Stimulated activated CD8-positive, alpha-beta memory T cell treated with anti-CD3 and anti-CD28 coated beads, Interleukin-7, amount 100 ng/mL, for 1 hour (primary cell): ENCODE data around the gene CR2.
"Not testable (repeated sequence)": the region's sequence is repeated elsewhere in the genome, so short reads cannot be mapped to it uniquely, and the experiment has no call there.

Experiments
- DNase-seq, 2 donors: peaks; one replicate each; pipeline ENCODE4 v3.0.0-alpha.2; 2020; ENCODE audit warnings: low read depth in 2 of 2

The CR2 gene

DNA sequence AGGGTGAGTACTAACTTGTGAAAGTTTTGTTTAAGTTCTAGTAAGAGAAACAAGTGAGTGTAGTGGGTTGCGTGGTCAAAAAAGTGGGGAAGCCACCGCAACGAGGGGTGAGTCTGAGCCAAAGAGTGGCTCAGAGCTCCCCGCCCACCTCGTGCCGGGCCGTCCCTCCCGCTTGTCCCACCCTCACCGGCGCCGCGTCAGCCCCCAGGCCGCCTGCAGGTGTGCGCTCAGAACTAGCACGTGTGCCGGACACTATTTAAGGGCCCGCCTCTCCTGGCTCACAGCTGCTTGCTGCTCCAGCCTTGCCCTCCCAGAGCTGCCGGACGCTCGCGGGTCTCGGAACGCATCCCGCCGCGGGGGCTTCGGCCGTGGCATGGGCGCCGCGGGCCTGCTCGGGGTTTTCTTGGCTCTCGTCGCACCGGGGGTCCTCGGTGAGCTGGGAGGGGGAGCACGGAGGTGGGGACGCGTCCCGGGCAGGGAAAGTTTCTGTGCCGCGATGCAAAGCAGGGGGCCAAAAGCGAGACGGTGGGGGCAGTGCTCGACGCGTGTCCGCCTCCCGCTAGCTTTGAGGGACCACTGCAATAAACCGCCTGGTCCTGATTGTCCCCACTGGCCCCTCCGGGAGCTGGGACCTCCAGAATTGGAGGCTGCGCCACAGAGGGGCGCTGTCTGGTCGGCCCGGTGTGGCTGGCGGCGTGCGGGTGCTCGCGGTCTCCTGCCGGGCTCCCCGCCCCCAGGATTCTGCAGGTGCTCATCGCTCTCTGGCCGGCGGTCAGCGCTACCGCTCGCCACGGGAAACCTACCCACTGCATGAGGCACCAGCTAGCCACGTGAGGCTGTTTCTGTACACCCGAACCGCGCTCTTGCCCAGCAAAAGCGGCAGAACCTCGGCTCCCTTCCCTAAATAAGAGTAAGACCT is at the start of gene CR2:
CR2 (plus strand) TSS at position 283 of the 919 bp plus-strand sequence; CDS start at position 374, 91 bp downstream.
- DNase-seq = no peak

DNA sequence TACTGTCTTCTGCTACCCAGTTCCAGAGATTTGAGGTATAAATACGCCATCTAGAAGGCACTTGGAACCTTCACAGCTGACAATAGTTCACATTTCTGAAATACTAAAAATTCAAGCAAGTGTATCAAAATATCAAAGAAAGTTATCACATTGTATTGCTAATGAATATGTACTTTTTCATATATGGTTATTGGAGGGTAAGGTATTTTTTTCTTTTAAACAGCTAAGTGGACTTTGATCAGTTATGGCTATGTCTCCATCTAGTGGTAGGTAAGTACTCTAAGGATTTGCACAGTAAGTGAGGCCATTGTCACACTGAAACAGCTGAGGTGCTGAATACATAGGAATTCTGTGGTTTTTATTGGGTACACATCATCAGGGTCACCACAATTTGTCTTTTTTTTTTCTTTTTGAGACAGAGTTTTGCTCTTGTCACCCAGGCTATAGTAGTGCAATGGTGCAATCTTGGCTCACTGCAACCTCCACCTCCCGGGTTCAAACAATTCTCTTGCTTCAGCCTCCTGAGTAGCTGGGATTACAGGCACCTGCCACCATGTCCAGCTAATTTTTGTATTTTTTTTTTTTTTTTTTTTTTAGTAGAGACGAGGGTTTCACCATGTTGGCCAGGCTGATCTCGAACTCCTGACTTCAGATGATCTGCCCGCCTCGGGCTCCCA is 49.1 kb upstream of the CR2 start:
- DNase-seq = no peak

DNA sequence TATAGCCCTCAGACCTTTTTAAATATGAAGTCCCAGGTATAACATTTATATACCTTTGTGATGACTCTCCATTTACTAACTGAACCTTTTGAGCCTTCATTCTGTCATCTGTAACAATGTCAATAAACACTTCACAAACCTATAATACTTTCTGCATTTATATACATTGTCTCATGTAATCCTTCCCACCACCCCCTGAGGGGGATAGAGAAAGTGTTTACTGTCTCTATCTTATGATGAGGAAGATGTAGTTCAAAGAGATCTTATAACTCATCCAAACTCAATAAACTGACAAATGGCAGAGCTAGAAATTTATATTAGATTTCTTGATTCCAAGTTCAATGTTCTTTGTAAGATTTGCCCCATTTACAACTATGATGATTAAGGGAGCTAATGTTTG is 48.3 kb upstream of the CR2 start:
- DNase-seq = no peak

DNA sequence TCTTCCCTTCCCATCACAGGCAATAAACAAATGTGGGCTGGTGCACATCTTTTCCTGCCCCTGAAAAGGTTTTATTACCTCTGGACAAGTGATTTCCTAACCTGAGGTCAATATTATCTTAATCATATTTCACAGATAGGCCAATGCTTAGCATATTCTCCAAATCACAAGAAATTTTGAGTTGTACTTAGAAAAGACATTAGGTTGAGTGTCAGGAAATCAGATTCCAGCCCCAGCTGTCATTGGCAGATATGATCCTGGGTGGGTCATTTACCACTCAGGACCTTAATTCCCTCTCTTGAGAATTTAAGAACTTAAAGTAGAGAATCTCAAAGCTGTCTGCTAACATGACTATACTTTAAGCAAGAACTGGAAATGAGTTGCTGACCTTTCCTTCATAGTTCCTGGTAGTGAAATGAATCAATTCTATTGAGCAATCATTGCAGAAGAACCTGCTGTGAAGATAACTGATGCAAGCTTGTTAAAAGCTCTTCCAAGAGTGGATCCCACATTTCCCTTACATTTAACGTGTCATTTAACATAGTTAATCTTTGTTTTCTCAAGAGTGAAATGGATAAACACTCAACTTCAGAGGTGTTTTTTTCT is 46.4 kb upstream of the CR2 start:
- DNase-seq = no peak

DNA sequence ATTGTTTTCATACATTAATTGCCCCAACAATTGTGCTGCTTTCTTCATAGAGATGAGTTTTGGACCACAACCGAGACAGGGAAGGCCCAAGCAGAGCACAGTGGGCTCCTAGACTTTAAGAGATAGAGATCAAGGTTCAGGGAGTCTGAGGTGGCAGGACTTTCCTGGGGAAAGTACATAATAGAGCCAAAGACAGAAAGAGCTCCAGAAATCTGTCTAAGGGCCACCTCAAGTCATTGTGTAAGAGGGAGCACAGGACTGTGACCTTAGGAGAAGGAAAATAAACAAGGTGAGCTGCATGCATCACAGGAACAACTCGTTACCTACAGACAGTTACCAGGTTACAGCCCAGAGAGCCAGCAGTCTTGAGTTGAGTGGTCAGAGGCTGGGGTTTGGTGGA is 41.3 kb upstream of the CR2 start:
- DNase-seq = no peak

DNA sequence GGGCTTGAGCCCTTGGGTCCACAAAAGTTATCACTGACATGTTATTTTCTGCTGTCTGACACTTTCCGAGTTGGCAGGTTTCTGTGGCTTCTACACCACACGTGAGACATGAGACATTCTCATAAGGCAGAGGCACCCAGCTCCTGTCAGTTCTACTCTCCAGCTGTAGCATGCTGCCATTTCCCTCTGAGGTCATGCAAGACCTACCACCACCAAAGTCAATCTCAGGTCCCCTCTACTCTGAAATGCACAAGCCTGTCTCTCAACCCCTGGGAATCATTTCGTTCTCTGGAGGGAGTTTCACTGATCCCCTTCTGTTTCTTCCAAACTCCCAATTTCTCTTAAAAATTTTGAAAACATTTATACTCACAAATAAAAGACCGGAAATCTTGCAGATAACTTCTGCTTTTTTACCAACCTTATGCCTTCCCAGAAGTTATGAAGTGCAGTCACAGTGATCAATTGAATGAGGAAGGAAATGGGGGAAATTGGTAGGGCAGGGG is 39.5 kb upstream of the CR2 start:
- DNase-seq = no peak

DNA sequence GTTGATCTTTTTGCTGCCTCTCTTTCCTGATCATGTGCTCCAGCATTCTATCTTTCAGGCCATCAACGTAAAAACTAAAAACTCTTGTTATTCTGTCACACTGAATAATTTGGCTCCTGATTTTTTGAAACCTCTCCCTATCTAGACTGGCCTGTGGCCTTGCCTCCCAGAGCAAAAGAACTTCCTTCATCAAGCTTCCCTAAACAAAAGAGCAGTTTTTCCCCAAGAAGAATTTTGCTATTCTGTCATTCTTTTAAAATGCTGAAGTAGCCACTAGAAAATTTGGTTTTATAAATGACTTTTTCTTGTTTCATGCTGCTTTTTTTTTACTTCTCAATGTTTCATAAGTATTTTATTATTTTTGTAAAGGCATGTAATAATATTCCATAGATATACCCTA is 37.1 kb upstream of the CR2 start:
- DNase-seq = no peak

DNA sequence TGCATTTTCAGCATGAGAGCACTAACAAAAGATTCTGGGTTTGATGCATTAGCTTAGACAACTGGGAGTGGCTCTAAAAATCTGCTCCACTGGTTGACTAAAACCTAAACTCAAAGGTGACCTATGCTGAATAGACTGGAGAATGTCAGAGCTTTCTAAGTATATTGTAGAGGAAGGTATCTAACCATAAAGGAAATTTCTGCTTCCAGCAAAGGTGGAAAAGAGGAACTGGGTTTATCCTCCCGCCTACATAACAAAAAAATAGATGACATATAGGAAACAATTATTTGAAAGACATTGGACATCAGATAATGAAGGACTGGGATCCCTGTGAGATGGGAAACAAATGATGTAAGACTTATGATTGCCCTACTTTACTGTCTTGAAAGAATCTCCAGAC is 35.8 kb upstream of the CR2 start:
- DNase-seq = no peak

DNA sequence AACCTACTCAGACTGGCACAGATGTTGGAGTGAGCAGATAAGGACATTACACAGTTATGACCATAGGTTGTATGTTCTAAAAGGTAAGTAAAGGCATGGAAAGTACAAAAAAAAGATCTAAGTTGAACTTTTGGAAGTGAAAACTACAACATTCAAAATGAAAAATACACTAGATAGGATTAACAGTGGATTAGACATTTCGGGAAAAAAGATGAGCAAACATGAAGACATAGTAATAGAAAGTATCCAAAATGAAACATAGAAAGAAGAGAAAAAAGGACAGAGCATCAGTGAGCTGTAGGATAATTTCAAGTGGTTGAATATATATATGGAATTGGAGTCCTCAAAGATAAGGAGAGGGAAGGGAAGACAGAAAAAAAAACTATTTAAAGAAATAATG is 34.0 kb upstream of the CR2 start:
- no peak for DNase-seq

DNA sequence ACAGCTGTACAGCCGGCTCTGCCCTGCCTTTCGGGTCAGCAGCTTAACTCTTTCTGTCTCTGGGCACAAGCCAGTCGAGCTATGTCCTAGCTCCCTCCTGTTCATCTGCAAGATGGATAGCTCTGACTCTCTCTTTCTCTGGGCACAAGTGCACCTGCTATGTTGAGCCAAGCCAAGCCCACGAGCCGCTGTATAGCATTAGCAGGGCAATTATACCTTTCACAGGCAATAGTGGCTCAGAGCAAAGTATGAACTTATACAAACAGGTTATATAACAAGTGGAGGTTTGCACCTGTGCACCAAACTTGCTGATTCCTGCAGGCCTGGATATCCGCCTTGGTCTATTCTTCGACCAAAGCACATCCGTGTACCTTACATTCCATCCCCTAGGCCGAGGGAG is 33.0 kb upstream of the CR2 start:
- DNase-seq = no peak

DNA sequence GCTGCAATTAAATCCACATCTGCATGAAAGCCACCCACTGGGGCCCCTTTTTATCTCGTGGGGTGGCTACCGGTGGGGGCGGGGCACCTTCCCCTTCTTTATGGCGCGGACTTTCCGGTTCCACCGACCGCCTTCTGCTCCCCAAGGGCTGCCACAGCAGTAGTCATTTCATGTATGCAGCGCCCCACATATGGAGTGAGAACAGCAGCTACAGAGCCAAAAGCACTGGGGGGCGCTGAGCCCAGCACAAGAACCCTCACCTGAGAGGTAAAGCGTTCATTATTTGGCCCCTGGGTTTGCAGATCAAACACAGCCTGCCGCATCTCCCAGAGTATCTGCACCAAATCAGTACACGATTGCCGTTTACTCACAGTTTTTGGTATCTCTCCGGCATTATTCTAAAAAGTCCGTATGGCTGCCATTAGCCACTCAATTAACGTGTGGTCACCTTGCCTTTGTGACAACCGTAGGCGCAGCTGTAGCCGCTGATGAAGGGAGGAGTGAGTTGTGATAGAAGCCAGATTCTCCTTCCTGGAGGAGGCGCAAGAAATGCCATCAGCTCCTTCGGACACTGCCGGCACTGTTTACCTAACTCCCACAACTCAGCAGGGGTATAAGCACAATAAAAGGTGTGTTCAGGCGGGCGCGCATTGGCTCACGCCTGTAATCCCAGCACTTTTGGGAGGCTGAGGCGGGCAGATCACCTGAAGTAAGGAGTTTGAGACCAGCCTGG is 30.4 kb upstream of the CR2 start:
- DNase-seq = no peak

DNA sequence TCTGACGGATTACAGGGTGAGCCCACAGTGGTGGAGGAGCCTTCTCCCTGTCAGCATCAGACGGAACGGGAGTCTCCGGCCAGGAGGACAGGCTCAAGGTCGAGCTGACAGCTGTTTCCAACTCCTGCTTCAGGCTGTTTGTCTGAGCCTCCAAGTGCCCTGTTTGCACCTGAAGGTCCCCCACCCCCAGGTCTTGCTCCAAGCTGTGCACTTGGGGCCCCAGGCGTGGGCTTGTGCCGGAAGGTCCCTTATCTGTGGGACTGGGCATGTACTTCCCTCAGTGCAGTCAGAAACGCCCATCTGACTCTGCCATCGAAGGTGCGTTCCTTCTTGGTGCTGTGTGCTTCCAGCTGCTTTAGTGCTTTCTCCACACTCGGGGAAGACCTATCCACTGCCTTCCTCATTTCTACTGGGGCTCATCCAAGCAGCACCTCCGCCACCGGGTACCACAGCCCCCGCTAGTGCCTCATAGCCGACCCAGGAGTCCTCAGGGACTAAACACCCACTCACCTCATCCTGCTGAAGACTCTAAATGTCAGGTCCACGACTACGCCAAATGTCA is 29.5 kb upstream of the CR2 start:
- no peak for DNase-seq

DNA sequence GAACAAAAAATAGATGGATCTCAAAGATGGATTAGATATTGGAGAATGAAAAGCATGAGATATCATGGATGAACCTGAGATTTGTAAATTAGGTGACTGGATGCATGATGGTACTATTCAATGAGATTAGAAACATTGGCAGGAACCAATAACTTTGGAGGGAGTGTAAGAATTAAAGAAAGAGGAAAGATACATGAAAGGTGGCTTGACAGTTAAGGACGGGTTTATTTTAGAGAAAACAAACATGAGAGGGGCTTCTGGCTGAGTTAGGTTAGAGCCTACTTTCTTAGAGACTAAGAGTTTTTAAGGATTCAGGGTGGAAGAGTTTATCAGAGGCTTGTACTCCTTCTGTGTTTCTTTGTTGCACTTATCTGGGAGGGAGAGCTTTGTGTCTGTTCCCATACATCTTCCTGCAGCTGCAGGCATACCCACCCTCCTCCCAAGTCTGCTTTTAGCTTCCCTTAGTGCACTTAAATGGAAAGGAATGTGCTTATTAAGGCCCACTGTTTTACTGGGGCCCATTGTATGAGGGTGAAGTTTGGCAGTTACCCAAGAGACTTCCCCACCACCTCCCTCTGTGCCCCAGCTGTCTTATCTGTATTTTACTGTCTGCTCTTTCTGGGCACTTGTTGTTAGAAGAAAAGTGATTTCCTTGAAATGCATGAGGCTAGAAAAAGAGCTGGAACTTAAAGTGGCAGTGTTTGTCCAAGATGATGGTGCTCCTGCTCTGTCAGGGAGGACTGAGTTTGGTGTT is 26.1 kb upstream of the CR2 start:
- DNase-seq = no peak

DNA sequence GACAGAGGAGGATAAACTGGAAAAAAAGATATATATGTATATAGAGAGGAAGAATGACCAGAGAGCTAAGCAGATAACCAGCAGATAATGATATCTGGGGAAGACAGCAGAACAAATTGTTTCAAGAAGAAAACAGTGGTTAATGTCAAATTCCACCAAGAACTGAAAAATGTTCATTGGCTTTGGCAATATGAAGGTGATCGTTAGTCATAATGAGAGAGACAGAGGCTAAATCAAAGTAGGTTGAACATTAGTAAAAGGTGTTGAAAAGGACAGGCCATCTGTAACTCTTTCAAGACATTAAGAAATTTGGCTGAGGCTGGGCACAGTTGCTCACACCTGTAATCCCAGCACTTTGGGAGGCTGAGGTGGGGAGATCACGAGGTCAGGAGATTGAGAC is 25.3 kb upstream of the CR2 start:
- DNase-seq = no peak

DNA sequence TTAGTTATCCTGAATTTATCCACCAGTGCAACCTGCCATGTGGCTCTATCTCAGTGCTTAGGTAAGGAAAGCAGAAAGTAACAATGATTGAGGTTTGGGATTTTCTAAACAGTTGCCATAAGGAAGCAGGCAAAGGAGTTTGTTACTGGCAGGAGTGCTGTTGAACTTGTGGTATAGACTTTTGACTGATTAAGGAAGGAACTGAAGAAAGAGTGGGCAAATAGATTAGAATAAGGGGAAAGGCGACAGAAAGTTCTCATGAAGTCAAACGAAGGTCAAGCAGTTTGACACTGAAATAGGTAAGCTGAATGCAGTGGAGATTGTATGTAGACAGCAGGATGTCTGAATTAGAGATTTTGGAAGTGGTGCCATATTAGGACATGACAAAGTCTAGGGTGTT is 24.2 kb upstream of the CR2 start:
- DNase-seq = no peak

DNA sequence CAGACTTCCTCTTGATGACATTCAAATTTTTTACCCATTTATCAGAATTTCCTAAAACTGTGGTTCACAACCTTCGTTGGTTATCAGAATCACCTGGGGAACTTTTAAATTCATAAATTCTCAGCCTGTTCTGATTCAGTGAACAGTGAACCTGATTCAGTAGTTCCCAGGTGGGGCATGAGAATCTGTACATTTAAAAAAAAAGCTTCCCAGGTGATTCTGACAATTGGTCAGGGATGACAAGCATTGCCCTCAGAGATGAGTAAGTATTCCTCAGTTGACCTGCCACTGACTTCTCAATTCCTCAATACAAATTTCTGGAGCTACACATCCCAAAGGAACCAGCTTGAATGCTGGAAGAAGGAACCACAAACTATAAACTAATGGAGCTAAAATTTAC is 23.5 kb upstream of the CR2 start:
- no peak for DNase-seq

DNA sequence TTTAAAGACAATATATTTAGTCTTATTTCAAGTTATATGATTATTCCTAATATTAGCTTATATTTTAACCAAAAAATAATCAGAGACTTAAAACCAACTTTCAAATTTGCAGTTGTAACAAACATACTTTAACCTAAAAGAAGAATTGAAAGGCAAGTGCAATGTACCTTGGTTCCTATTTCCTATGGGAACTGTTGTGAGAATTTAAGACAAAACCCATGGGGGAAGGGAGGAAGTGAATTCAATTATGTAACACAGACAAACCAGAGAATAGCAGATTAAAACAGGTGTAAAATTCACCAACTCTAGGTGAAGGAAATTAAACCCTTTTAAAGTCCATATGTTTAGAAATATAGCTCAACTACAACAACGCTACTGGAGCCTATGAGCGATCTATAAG is 22.6 kb upstream of the CR2 start:
- DNase-seq = no peak

DNA sequence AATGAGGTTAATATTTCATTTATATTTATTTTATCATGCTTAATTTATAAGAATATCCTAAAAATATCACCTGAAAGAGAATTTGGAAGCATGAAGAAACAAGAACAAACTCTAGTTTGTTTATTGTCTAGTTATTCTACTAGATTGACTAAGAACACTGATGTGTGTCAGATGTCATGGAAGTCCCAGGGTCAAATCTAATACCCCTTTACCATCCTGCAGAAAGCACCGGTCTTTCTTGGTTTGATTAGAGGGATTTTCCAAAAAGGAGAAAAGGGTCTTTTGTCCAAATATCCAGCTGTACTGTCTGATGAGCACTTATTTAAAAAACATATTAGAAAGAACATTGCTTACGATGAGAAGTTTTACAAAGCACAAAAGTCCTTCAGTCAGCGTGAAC is 20.7 kb upstream of the CR2 start:
- DNase-seq = no peak

DNA sequence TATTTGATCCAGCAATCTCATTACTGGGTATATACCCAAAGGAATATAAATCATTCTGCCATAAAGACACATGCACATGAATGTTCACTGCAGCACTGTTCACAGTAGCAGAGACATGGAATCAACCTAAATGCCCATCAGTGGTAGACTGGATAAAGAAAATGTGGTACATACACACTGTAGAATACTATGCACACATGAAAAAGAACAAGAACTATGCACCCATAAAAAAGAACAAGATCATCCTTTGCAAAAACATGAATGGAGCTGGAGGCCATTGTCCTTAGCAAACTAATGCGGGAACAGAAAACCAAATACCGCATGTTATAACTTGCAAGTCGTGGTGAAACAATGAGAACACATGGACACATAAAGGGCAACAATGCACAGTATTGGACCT is 17.4 kb upstream of the CR2 start:
- DNase-seq = not testable (repeated sequence)

DNA sequence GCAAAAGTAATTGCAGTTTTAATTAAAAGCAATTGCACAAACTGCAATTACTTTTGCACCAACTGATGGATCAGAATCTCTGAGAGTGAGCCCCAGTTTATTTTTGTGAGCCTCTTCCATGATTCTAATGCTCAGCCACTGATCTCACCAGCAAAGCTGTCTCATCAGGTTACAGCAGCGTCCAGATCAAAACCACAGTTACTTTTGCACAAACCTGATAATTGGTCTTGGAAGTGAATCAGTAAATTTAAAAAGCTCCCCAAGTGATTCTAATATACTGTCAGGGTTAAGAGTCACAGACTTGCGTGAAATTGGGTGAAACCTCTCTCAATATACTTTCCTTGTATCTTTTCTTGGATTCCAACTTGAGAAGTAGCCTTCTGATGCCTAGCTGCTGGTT is 13.5 kb upstream of the CR2 start:
- no peak for DNase-seq
